ENCODE results near the gene CTXND1.

The CTXND1 gene

DNA sequence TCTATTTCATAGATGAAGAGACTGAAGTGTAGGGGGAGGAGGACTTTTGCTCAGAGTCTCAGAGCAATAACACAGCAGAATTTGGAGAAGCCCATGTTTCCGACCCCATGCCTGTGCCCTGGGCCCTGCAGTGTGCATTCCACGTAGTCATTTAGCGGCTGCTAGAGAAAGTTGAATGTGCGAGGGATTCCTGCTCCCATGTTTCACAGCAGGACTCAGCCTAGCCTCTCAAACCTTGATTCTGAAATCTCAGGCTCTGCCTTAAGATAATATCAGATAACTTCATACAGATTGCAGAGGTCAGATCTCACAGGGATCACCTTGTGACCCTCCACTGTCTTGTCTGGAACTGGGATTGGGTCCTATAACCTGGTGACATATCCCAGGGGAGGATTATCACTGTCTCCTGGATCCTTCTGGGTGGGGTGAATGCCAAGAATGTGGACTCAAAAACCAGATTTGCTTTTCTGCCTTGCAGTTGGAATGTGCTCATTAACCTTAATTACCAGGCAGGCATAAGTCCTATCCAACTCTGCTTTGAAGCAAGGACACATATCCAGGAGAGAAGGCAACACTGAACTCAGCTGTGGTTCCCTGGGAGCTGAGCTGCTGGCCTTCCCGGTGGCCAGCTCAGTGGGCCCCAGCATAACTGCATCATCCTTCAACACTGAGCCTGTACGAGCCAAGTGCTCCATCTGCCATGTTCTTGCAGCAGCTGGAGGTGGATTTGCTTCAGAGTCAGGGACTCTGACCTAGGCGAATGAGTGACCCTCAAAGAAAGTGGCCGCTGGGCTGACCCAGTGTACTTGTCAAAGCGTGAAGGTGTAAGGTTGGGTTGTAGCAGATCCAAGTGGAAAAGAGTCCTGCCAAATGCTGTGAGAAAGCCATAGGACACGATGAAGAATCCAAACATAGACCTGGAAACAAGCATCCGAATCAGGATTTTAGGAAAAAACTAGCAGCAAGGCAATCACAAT lies 43.0 kb downstream of the CTXND1 start:
- no peak for DNase-seq

DNA sequence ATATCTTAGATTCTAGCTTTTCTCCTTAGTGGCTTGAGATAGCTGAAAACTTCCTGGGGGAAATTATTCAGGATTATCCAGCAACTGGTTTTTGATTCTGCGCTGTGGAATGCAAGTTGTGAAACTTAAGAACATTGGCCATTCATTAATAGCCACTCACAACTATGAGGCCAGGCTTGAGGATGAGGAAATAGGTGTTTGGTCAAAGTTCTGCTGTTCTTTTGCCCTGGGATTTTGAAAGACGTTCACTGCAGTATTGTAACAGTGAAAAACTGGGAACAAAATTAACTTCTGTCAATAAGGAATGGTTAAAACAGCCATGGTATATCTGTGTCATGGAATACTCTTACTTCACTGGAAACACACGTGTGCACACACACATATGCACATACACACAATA lies 44.1 kb downstream of the CTXND1 start:
- DNase-seq: no peak

DNA sequence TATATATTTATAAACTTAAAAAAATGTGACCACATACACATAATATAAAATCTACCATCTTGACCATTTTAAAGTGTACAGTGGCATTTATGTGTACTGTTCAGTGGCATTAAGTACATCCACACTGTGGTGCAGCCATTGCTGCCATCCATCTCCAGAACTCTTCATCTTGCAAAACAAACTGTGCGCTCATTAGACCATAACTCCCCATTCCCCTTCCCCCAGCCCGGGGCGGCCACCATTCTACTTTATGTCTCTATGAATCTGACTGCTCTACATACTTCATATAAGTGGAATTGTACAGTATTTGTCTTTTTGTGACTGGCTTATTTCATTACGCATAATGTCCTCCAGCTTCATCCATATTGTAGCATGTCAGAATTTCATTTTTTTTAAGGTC lies 47.8 kb downstream of the CTXND1 start:
- DNase-seq: no peak

DNA sequence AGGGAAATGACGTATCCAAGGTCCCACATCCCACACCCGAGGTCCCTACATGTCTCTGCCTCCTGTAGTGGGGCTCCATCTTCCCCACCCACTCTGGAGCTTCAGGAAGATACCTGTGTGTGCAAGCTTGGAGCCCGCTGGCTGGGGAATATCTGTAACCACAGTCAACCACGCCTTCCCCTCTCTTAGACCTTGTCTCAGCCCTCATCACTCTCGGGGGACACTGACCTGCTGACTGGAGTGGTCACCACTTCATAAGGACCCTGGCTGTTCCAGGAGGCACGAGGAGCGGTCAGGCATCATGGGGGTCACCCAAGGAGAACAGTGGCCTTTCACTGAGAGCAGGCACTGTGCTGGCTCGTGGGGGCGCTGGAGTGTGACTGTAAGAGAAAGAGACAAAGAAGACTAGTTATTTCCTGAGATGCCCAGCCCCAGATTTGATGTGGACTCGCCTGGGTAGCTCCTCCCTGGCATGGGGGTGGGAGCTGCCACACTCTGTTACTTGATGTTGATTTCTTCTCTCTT lies 48.6 kb downstream of the CTXND1 start:
- no peak for DNase-seq

DNA sequence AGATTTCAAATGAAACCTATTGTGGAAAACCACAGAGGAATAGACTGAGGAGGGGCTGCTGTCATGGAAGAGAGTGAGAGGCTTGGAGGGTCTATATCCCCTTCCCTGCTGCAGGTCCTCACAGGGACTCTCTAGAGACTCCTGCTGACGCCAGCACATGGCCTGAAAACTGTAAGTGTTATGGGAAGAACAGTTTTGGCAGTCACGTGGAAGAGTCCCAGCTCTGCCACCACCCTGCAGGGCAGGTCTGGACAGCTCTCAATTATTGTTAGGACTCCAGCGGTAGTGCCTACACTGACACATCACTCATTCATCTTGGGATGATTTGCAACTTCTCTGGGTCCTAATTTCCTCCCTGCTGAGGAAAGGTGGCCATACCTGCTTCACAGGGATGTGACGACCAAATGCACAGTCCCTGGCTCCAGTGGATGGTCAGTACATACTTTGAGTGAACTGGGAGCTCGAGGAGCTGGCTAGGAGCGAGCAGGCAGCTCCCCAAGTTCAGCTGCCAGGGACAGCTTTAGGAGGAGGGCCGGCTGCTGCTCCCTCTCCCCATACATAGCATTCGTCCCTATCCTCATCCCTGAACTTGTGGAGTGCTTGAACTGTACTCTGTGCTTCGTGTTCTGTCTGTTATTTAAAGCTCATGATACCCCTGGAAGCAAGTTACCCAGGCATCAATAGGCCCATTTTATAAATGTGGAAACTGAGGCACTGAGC lies 49.2 kb downstream of the CTXND1 start:
- no peak for DNase-seq

DNA sequence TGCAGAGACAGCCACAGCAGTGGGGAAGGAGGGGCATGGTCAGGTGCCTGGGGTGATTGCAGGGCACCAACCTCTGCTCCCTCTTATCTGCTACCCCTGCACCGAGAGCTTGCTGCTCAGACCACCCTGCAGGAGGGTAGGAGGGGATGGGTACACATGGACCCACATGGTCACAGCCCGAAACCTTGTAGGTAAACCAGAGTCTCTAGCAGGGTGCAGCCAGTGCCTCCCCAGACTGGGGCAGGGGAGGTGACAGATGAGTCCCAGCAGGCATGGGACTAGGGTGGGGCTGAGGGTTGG lies 50.0 kb downstream of the CTXND1 start:
- DNase-seq: no peak

DNA sequence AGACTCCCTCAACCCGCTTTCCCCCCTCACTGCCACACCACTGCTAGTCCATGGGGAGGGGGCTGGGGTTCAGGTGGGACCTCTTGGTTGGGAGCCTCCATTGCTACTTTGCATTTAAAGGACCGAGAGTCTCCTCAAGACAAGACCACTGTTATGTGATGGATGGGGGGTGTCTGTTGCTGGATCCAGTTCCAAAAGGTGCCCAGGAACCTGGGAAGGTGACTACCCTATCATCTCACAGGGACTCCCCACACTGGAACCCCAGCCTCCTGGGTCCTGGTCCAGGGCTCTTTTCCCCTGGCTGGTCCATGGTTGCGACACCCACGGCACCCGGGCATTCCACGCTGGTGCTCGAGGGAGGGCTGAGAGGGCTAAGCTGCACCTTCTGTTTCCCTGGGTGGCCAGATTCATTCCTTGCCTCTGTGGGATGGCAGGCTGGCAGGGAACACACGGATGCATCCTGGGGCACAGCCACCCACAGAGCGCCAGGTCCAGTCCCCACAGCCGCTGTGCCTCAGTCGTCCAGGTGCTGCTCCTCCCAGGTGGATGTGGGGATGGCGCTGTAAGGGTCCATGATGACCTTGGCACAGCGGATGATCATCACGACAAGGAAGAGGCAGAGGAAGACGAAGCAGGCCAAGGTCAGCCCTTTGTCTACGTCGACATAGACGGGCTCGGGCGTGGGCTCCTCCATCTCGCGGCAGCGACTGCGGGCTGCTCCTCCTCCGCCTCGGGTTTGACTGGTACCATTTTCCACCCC lies 50.6 kb downstream of the CTXND1 start:
- no peak for DNase-seq

DNA sequence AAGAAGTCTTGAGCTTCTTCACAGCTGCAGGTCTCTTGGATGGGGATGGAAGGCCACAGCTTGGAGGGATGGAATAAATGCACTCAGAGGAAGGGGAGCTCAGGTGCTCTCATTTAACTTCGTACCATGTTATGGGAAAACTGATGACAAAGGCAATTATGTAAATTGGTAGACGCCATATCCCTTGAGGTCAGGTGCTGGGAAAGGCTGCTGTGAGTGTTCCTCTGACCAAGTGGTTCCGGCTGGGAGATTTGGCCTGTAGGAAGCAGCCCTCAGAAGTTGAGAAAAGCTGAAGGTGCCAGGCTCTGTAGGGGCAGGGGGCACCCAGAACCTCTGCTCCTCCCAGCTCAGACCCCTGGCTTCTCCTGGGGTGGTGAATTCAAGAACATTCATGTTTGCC lies 52.1 kb downstream of the CTXND1 start:
- no peak for DNase-seq

DNA sequence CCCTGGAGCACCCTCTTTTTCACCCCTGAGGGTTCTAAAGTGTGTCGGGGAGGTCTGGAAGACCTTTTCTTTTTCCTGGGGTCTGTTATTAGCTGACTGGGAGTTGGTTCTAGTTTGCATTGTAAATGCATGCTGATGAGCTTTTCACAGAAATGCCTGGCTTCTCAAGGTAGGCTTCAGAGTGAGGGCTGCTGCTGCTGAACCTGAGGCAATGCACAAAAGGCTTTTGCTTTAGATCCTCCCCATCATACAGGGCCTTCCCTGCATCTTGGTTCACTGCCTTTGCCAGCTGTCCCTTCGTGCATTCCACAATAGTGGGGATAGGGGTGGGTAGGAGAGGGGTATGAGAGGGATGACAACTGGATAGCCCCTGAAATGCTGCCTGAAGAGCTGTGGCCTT lies 52.6 kb downstream of the CTXND1 start:
- no peak for DNase-seq

DNA sequence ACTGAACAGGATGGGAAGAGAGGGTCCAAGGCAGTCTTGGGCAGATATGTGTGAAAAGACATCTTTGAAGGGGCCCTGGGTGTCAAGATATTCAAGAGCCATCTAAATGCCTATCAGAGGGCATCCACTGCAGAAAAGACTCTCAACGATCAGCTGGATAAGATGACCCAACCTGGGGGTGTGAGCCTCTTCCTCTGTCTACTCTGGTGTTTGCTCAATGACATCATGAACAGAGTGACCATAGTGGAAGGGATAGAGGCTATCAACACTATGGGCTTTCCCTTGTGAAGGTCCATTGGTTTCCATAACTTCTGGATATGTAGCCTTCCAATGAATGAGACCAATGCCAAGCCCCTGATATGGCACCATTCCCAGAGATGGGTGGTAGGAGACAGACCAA lies 57.1 kb downstream of the CTXND1 start:
- DNase-seq: no peak

DNA sequence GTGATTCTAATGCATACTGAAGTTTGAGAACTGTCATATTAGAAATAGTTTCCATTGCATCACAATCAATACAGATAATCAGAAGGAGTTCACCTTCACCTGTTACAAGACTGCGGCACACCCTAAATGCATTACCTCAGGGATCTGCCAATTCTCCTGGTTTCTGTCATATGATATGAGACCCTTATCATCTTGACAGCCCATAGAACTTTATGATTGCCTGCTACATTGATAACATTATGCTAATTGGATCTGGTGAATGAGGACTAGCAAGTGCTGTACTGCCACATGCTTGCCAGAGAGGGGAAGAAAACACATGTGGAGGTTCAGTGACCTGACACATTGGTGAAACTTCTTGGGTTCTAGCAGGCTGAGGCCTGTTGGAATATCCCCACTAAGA lies 57.8 kb downstream of the CTXND1 start:
- DNase-seq: no peak

DNA sequence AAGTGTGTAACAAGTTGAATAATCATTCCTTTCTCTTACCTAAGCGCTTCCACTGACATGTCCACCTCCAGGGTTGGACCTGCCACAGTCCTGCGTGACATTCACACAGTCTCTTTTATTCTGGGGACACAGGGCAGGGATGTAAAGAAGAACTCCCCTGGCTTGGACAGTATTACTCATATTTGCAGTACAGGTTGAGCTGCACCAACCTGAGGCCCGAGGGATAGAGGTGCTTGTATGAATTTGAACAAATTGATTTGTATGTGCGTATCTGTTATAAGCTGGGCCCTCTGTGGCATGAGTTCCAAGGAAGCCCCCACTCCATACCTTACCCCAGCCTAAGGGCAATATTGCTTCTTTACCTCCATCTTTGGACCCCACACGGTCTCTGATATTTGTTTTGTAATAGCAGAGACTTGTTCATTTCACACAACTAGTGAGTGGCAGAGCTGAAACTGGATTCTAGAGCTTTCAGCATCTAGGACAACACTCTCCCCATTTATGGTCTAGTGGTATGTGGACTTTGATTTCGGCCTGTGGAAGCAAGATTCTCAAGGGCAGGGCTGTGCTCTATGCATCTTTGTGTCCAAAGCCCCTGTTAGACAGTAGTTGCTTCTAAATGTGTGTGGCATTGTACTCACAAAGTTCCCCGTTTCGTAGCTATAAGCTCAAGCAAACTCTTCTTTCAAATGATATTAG lies 60.0 kb downstream of the CTXND1 start:
- DNase-seq: no peak

DNA sequence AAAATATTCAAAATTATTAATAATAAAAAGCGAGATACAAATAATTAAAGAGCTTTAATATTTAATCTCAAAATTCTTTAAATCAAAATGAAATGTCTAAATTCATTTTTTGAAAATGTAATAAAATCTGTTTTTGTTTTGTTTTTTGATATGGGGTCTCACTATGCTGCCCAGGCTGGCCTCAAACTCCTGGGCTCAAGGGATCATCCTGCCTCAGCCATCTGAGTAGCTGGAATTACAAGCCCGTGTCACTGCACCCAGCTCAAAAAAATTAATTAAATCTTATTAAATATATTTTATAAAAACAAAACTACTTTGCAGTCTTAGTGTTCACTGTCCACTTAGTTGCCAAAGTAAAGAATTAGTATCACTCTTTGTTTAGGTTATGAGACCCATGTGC lies 60.8 kb downstream of the CTXND1 start:
- no peak for DNase-seq

DNA sequence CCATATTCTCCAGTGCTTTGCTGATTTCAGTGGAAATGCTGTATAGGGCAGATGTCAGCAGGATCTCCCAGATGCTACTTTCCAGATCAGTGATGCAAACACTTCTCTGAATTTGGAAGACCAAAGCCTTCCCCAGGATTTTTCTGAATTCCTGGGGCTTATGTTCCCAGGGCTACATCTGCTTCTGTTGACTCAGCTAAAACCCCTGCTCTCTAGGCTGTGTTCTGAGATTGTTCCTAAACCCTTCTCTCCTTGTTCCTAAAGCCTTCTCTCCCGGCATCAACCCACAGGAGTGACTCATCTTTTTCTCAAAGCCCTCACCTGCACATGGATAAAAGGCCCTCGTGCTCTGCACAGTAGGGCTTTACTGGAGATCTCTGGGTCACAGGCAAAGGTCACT lies 63.8 kb downstream of the CTXND1 start:
- no peak for DNase-seq

DNA sequence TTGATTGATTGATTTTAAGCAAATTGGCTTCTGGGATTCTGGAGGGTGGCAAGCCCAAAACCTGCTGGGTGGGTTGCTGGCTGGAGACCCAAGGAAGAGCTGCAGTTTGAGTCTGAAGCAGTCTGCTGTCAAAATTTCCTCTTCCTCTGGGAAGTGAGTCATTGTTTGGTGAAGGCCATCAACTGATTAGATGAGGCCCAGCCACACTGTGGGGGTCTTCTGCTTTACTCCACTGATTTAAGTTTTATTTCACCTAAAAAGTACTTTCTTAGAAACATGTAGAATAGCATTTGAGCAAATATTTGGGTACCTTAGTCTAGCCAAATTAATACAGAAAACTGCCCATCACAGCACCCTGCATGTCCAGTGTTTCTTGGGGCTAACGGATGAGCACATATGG lies 65.4 kb downstream of the CTXND1 start:
- DNase-seq: no peak

DNA sequence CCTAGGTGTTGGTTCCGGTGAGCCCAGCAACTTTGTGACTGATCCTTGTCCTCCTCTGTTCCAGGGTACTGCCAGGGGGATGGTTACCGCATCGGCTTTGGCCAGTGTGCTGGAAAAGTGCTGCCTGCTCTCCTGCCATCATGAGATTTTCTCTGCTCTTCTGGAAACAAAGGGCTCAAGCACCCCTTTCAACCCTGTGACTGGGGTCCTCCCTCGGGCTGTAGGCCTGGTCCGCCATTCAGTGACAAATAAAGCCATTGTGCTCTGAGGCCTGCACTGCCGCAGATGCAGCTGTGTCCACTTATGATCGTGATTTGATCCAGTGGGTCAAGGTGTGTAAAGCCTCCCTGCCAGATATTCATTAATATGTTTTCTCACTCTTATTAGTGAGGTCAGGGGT lies 65.9 kb downstream of the CTXND1 start:
- no peak for DNase-seq

DNA sequence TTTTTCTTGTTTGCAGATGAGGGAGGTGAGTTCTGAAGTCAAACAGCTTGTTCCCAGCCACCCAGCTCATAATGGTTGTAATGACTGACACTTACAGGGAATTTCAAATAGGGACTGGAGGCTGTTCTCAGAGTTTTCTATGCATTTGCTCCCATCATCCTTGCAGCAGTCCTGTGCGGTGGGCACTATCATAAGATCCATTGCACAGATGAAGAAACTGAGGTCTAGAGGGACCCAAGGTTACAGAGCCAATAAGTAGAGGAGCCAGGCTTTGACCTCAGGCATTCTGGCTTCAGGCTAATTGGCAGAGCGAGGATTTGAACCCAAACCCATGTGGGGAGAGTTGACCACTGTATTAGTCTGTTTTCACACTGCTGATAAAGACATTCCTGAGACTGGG lies 66.9 kb downstream of the CTXND1 start:
- DNase-seq: no peak

DNA sequence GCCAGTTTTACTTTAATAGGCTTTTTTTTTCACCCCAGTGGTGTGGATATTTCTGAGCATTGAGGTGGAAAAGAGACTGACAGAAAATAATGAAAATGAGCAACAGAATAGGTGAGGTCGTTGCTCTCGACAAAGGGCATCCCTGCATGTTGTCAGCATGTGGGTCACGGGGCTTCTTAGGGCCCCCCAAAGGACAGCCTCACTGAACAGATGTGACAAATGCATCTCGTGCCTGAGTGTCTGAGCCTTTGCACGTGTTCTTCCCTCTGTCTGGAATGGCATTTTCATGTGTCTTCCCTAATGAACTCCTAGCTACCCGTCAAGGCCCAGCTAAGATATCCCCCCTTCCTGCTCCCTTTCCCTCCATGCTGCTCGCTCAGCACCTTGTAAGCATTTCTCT lies 67.5 kb downstream of the CTXND1 start:
- DNase-seq: no peak

DNA sequence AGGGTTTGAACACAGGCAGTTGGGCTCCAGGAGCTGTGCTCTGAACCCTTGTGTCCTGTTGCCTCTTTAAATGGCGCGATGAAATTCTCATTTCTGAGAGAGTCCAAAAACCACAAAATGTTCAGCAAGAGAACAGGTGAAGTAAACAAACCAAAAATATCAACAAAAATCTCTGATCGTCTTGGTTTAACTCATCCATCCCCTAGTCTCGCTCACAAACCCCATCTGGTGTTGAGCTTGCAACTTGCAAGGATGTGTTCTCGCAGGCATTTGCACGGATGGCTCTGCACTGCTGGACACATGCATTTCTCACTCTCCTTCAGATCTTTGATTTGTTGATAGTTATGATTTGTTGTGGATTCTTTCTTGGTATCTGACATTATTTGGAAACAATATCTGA lies 68.1 kb downstream of the CTXND1 start:
- no peak for DNase-seq

DNA sequence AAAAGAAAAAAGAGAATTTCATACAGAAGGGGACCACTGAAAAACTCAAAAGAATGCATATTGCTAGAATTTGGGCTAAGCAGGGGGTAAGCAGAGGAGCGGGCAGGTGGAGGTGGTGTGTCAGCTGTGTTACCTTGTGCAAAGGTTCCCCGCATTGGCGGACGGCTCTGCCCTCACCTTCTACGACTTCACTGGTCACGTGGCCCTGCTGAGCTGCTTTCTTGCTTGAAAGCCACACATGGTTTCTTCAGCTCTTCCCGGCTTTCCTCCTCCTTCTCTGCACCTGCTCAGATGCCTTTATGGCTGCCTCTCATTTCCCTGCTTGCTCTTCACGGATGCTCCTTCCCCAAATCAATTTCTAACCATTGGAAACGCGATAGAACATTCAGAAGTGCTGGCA lies 68.7 kb downstream of the CTXND1 start:
- DNase-seq: no peak

DNA sequence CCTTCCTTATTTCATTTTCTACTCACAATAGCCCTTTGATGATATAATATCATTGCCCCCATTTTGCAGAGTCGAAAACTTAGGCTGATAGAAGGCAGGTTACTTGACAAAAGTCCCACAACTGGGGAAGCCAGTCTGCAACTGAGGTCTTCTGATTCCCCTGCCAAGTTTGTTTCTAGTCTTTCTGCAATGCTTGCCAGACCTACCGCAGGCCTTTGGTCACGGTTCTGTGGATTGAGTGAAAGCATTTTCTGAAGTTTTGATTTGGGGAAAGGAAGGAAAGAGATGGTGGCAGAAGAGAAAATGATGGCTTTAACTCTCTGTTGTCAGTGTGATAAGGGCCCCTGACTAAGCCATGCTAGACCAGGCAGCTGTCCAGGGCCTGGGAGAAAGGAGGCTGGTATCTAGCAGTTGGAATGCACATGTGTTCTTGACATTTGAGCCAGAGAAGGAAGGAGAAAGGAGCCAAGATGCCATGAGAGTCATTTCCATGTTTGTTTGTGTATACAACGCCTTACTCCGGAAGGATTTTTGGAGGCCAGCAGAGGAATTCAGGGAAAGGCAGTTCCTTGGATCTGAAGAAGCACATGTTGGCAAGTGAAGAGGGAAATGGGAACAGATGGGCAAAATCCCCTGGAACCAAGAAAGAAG lies 69.3 kb downstream of the CTXND1 start:
- DNase-seq: no peak

DNA sequence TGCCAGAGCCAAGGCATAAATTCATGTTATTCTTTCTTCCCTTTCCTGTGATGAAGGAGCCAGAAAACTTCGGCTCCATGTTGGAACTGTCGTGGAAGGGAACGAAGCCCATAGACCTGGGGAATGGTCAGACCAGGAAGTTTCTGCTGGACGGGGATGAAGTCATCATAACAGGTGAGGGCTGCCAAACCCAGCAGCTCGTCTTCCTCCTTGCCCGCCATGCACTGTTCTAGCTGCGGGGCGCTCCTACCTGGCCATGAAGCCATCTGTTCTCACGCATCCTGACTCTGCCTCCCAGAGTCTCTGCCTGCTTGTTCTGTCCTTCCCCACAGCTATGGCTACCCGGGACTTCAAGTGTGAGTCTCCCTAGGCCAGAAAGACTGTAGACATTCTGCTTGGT lies 71.0 kb downstream of the CTXND1 start:
- no peak for DNase-seq

Data from OCI-M1 (cell line).